MM.1S (cell line): ENCODE results near the gene TNRC6C.

Experiments used
- DNase-seq: peaks from one replicate; pipeline ENCODE4 v3.0.0-alpha.2; 2015
- H2AFZ ChIP-seq: fragments of 300-600 bp; sonication (generic); 2 replicates; pipeline ENCODE4 v1.6.0; 2016; ENCODE audit warnings: antibody characterized with exemption, low read length
- H3F3A ChIP-seq: fragments of 300-600 bp; sonication (generic); 2 replicates; pipeline ENCODE4 v1.6.1; 2016; ENCODE audit warnings: mild to moderate bottlenecking, antibody characterized with exemption, low read length, moderate library complexity, mixed read lengths; ENCODE audit not compliant: insufficient read depth
- H3K27ac ChIP-seq: fragments of 300-600 bp; sonication (generic); 2 replicates; pipeline ENCODE4 v1.5.1; 2016; ENCODE audit warnings: mild to moderate bottlenecking, low read length
- H3K27me3 ChIP-seq: fragments of 300-600 bp; sonication (generic); replicated peaks from 2 replicates; pipeline ENCODE4 v1.6.0; 2016; ENCODE audit warnings: low read length; ENCODE audit not compliant: insufficient read depth
- H3K36me3 ChIP-seq: fragments of 300-600 bp; sonication (generic); replicated peaks from 2 replicates; pipeline ENCODE4 v1.6.1; 2016; ENCODE audit warnings: mild to moderate bottlenecking, low read length, mixed read lengths; ENCODE audit not compliant: insufficient read depth
- H3K4me1 ChIP-seq: fragments of 300-600 bp; sonication (generic); 2 replicates; pipeline ENCODE4 v1.6.1; 2016; ENCODE audit warnings: low read length, mixed read lengths
- H3K4me2 ChIP-seq: fragments of 300-600 bp; sonication (generic); 2 replicates; pipeline ENCODE4 v1.6.0; 2016; ENCODE audit warnings: low read depth, low read length
- H3K4me3 ChIP-seq: fragments of 300-600 bp; sonication (generic); 2 replicates; pipeline ENCODE4 v1.5.1; 2016; ENCODE audit warnings: low read length, mixed read lengths
- H3K79me2 ChIP-seq: fragments of 300-600 bp; sonication (generic); 2 replicates; pipeline ENCODE4 v1.6.1; 2016; ENCODE audit warnings: mixed run types, low read length, mixed read lengths
- H3K9ac ChIP-seq: fragments of 300-600 bp; sonication (generic); 2 replicates; pipeline ENCODE4 v1.6.1; 2016; ENCODE audit warnings: low read length, mixed read lengths
- H3K9me2 ChIP-seq: fragments of 300-600 bp; sonication (generic); replicated peaks from 2 replicates; pipeline ENCODE4 v1.6.1; 2016; ENCODE audit warnings: mild to moderate bottlenecking, low read length, mixed read lengths; ENCODE audit not compliant: insufficient read depth
- H3K9me3 ChIP-seq: fragments of 300-600 bp; sonication (generic); replicated peaks from 2 replicates; pipeline ENCODE4 v1.6.1; 2016; ENCODE audit warnings: mild to moderate bottlenecking, low read length, mixed read lengths; ENCODE audit not compliant: insufficient read depth
- H4K20me1 ChIP-seq: fragments of 300-600 bp; sonication (generic); 2 replicates; pipeline ENCODE4 v1.6.1; 2016; ENCODE audit warnings: mild to moderate bottlenecking, low read length, moderate library complexity, mixed read lengths; ENCODE audit not compliant: insufficient read depth
- EZH2 ChIP-seq: fragments of 300-600 bp; sonication (generic); optimal IDR thresholded peaks from 2 replicates; pipeline ENCODE3; 2017; ENCODE audit warnings: low read depth, mild to moderate bottlenecking, antibody characterized with exemption, low read length, mixed read lengths
- EZH2phosphoT487 ChIP-seq: fragments of 300-600 bp; sonication (generic); IDR thresholded peaks from 2 replicates; pipeline ENCODE4 v1.6.1; 2018; ENCODE audit warnings: antibody characterized with exemption, low read length
- TF ChIP-seq, protein P1 (sequence below): fragments of 300-600 bp; sonication (generic); IDR thresholded peaks from 2 replicates; pipeline ENCODE4 v1.5.1; 2016; ENCODE audit warnings: antibody characterized with exemption, low read length, mixed read lengths

Gene TNRC6C

DNA sequence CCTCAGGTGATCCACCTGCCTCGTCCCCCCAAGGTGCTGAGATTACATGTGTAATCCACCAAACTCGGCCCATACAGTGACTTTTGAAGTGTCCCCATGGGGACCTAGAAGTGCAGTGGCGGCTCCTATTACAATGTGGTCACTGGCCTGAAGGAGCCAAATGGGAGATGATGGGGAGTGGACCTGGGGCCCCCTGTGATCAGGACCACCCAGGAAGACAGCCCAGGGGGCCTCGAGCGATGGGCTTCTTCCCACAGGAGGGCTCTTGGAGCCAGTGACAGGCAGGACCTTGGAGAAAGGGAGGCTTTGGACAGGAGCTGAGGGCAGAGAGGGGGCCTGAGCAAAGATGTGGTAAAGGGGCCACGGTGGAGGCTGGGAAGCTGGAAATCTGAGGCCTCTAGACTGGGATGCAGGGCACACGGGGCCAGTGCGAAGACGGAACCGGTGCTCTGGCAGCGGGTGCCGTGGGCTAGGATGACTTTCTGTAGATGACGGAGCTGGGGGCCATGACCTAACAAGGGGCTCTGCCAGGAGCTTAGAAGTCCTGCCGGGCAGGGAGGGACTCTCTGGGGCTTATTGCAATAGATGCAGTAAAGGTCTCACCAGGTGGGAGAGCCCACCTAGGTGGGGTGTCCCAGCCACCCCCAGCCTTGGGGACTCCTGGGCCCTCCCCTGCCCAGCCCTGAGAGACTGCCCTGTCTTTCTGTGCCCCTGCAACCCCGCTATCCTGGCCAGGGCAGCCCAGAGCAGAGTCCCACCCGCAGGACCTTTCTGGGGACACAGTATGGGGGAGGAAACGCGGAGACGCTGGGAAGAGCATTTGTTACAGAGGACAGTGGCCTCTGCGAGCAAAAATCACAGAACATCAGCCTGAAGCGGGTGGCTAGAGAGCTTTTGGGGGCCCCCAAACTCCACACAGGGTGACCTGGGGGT lies 185.0 kb downstream of the TNRC6C start:
- Histone ChIP-seq H2AFZ (no peak overlapping the region), H4K20me1 (0 out of 2 replicates have a peak, but pooled peaks cover 2% of the 10 kb centered on the region), H3K4me1 (peaks cover 68% of the 10 kb centered on the region), H3K27ac (peak overlapping the region; percentile 80; the same call in 1 of the 2 replicates), H3K9ac (peak overlapping the region; percentile 7; the same call in 1 of the 2 replicates), H3K27me3 (no peaks in the 10 kb centered on the region), H3K36me3 (no peaks in the 10 kb centered on the region), H3K4me3 (no peak overlapping the region), H3F3A (peaks cover 62% of the 10 kb centered on the region), H3K79me2 (peaks cover 3% of the 10 kb centered on the region; the same call in 1 of the 2 replicates), H3K4me2 (peak overlapping the region; percentile 48; the same call in 1 of the 2 replicates), H3K9me2 (no peaks in the 10 kb centered on the region), H3K9me3 (no peaks in the 10 kb centered on the region)
- no peak for TF ChIP-seq EZH2
- TF ChIP-seq, protein P1, sequence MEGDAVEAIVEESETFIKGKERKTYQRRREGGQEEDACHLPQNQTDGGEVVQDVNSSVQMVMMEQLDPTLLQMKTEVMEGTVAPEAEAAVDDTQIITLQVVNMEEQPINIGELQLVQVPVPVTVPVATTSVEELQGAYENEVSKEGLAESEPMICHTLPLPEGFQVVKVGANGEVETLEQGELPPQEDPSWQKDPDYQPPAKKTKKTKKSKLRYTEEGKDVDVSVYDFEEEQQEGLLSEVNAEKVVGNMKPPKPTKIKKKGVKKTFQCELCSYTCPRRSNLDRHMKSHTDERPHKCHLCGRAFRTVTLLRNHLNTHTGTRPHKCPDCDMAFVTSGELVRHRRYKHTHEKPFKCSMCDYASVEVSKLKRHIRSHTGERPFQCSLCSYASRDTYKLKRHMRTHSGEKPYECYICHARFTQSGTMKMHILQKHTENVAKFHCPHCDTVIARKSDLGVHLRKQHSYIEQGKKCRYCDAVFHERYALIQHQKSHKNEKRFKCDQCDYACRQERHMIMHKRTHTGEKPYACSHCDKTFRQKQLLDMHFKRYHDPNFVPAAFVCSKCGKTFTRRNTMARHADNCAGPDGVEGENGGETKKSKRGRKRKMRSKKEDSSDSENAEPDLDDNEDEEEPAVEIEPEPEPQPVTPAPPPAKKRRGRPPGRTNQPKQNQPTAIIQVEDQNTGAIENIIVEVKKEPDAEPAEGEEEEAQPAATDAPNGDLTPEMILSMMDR, result no peak
- TF ChIP-seq EZH2phosphoT487, result no peak
- no peak for DNase-seq

DNA sequence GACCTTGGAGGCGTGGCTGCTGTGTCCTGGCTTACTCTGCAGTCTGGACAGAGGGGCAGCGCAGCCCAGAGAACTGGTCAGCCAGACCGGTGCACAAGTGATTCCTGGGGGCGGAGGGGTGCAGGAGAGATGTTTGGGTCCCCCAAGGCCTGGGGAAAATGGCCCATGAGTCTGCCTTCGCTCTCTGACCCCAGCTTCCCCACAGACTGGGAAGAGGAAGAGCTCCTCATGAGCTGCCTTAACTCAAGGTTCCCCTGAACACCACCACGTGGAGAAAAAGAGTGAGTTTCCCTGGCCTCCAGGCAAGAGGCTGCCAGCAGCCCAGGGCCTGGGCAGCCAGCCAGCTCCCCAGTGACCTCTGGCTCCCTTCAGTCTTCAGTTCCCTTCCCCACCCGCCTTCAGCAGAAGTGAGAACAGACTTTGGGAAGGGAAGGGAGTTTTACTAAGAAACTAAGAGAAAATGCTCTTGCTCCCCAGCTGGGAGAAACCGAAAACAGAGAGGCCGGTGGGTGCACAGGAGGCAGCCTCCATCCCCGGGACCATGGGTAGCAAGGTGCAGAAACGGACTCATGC lies 185.7 kb downstream of the TNRC6C start:
- Histone ChIP-seq H3K79me2 (peaks cover 3% of the 10 kb centered on the region; the same call in 1 of the 2 replicates), H4K20me1 (no peaks in the 10 kb centered on the region), H3K9me2 (no peaks in the 10 kb centered on the region), H3K4me1 (peaks cover 72% of the 10 kb centered on the region), H3K36me3 (no peaks in the 10 kb centered on the region), H2AFZ (no peak overlapping the region), H3K4me2 (peak overlapping the region; percentile 48; the same call in 1 of the 2 replicates), H3K4me3 (no peak overlapping the region), H3F3A (peaks cover 54% of the 10 kb centered on the region), H3K9ac (peak overlapping the region; percentile 7; the same call in 1 of the 2 replicates), H3K27ac (peak overlapping the region; percentile 80; the same call in 1 of the 2 replicates), H3K27me3 (no peaks in the 10 kb centered on the region), H3K9me3 (no peaks in the 10 kb centered on the region)
- peak; percentile 37 for DNase-seq
- no peak for TF ChIP-seq EZH2
- TF ChIP-seq, protein P1, result peak; percentile 10; the same call in 1 of the 2 replicates
- TF ChIP-seq EZH2phosphoT487, result no peak

GRCh38 chr17:78144736-78145641 lies 186.5 kb downstream of the TNRC6C start:
- H3K79me2 ChIP-seq, result peaks cover 3% of the 10 kb centered on the region; the same call in 1 of the 2 replicates
- H2AFZ ChIP-seq, result no peak overlapping the region
- no peaks in the 10 kb centered on the region for H3K27me3 ChIP-seq
- H3K4me1 ChIP-seq, result peaks cover 72% of the 10 kb centered on the region
- H3K9me2 ChIP-seq, result no peaks in the 10 kb centered on the region
- DNase-seq, result no peak
- H4K20me1 ChIP-seq, result no peaks in the 10 kb centered on the region
- no peak for TF ChIP-seq EZH2phosphoT487
- TF ChIP-seq EZH2, result no peak
- H3K9ac ChIP-seq, result peak overlapping the region; percentile 7; the same call in 1 of the 2 replicates
- H3K4me3 ChIP-seq, result no peak overlapping the region
- H3F3A ChIP-seq, result peaks cover 48% of the 10 kb centered on the region
- H3K4me2 ChIP-seq, result peak overlapping the region; percentile 48; the same call in 1 of the 2 replicates
- peak overlapping the region; percentile 80; the same call in 1 of the 2 replicates for H3K27ac ChIP-seq
- H3K36me3 ChIP-seq, result no peaks in the 10 kb centered on the region
- no peaks in the 10 kb centered on the region for H3K9me3 ChIP-seq
